Neural cell (in vitro differentiated cells): ENCODE results near the gene PYDC1. TPM values are rescaled to one million over a fixed set of nuclear protein-coding genes. Genes with fewer than 3 reads are reported as not detected.

Experiments
- H2AFZ ChIP-seq: fragments of 200-600, 300-800 bp; sonication (generic), shearing (Covaris generic); 2 replicates; pipeline ENCODE4 v1.6.0; 2014; ENCODE audit warnings: low read depth, mild to moderate bottlenecking, antibody characterized with exemption, low read length, moderate library complexity
- H3F3A ChIP-seq: fragments of 200-600 bp; shearing (Covaris generic); 2 replicates; pipeline ENCODE4 v1.6.1; 2016; ENCODE audit warnings: mild to moderate bottlenecking, moderate library complexity, mixed read lengths, antibody characterized with exemption, low read length; ENCODE audit not compliant: insufficient read depth, poor library complexity, severe bottlenecking
- H3K27ac ChIP-seq: fragments of 200-600, 300-800 bp; sonication (generic), shearing (Covaris generic); 2 replicates; pipeline ENCODE4 v1.5.1; 2014; ENCODE audit warnings: mild to moderate bottlenecking, low read length, moderate library complexity
- H3K27me3 ChIP-seq: fragments of 300-800, 200-600 bp; sonication (generic), shearing (Covaris generic); 2 replicates; pipeline ENCODE4 v1.6.0; 2014; ENCODE audit warnings: mild to moderate bottlenecking, low read depth, low read length, moderate library complexity; ENCODE audit not compliant: insufficient read depth
- H3K36me3 ChIP-seq: fragments of 300-800, 200-600 bp; sonication (generic), shearing (Covaris generic); 2 replicates; pipeline ENCODE4 v1.5.1; 2014; ENCODE audit warnings: mild to moderate bottlenecking, antibody characterized with exemption, low read length, moderate library complexity; ENCODE audit not compliant: insufficient read depth
- H3K4me2 ChIP-seq: fragments of 300-800, 200-600 bp; sonication (generic), shearing (Covaris generic); 2 replicates; pipeline ENCODE4 v1.6.0; 2014; ENCODE audit warnings: mild to moderate bottlenecking, low read length
- H3K4me3 ChIP-seq: fragments of 300-800, 200-600 bp; sonication (generic), shearing (Covaris generic); 2 replicates; pipeline ENCODE4 v1.5.1; 2014; ENCODE audit warnings: mild to moderate bottlenecking, low read length, moderate library complexity
- H3K79me2 ChIP-seq: fragments of 200-600 bp; shearing (Covaris generic); replicated peaks from 2 replicates; pipeline ENCODE4 v1.6.0; 2014; ENCODE audit warnings: mild to moderate bottlenecking, low read length, moderate library complexity; ENCODE audit not compliant: insufficient read depth
- H3K9ac ChIP-seq: fragments of 300-800, 200-600 bp; sonication (generic), shearing (Covaris generic); 2 replicates; pipeline ENCODE4 v1.6.1; 2016; ENCODE audit warnings: mild to moderate bottlenecking, low read length, mixed read lengths
- H3K9me2 ChIP-seq: fragments of 200-600 bp; shearing (Covaris generic); 2 replicates; pipeline ENCODE4 v1.6.1; 2016; ENCODE audit warnings: mild to moderate bottlenecking, low read length, mixed read lengths; ENCODE audit not compliant: insufficient read depth
- H3K9me3 ChIP-seq: fragments of 200-600, 300-800 bp; sonication (generic), shearing (Covaris generic); 2 replicates; pipeline ENCODE4 v1.6.1; 2016; ENCODE audit warnings: mild to moderate bottlenecking, mixed run types, low read length, moderate library complexity, mixed read lengths
- H4K20me1 ChIP-seq: fragments of 200-600 bp; shearing (Covaris generic); 2 replicates; pipeline ENCODE4 v1.6.1; 2016; ENCODE audit warnings: mild to moderate bottlenecking, mixed run types; ENCODE audit not compliant: insufficient read depth
- EP300 ChIP-seq: fragments of 450-650 bp; conservative IDR thresholded peaks from 2 replicates; pipeline ENCODE4 v1.6.1; 2014; ENCODE audit warnings: antibody characterized with exemption, mild to moderate bottlenecking, moderate library complexity; ENCODE audit not compliant: poor library complexity, severe bottlenecking
- EZH2 ChIP-seq: fragments of 200-600, 300-800 bp; shearing (Covaris generic), sonication (generic); IDR thresholded peaks from 2 replicates; pipeline ENCODE4 v1.6.1; 2014; ENCODE audit warnings: antibody characterized with exemption, low read length, borderline replicate concordance, mild to moderate bottlenecking; ENCODE audit not compliant: insufficient read depth, poor library complexity, severe bottlenecking
- MXI1 ChIP-seq: fragments of 450-650 bp; conservative IDR thresholded peaks from 2 replicates; pipeline ENCODE4 v1.6.1; 2014; ENCODE audit warnings: antibody characterized with exemption, mild to moderate bottlenecking; ENCODE audit not compliant: poor library complexity, severe bottlenecking
- POLR2AphosphoS5 ChIP-seq: IDR thresholded peaks from 2 replicates; pipeline ENCODE4 v1.6.1; 2012
- RAD21 ChIP-seq: fragments of 450-650 bp; conservative IDR thresholded peaks from 2 replicates; pipeline ENCODE4 v1.6.1; 2014; ENCODE audit warnings: antibody characterized with exemption, mild to moderate bottlenecking, moderate library complexity
- SMC3 ChIP-seq: fragments of 450-650 bp; conservative IDR thresholded peaks from 2 replicates; pipeline ENCODE4 v1.6.1; 2014; ENCODE audit warnings: antibody characterized with exemption, mild to moderate bottlenecking, moderate library complexity; ENCODE audit not compliant: poor library complexity
- TAF1 ChIP-seq: IDR thresholded peaks from 2 replicates; pipeline ENCODE4 v1.6.1; 2012; ENCODE audit warnings: low read depth
- polyA plus RNA-seq: library from polyadenylated mRNA; depleted of rRNA; stranded (reverse); fragments of >200 nt; gene quantifications from 2 replicates; pipeline ENCODE4 v1.2.3, GENCODE V29; 2014
- TF ChIP-seq, protein P1 (sequence below): fragments of 450-650 bp; IDR thresholded peaks from 2 replicates; pipeline ENCODE4 v1.5.1; 2014; ENCODE audit warnings: antibody characterized with exemption, mild to moderate bottlenecking, moderate library complexity; ENCODE audit not compliant: poor library complexity, severe bottlenecking
- TF ChIP-seq, protein P2 (sequence below): IDR thresholded peaks from 2 replicates; pipeline ENCODE4 v1.6.1; 2012; ENCODE audit warnings: borderline replicate concordance

Gene PYDC1
- polyA plus RNA-seq, 1 donor from 2014 or later, result not detected

DNA sequence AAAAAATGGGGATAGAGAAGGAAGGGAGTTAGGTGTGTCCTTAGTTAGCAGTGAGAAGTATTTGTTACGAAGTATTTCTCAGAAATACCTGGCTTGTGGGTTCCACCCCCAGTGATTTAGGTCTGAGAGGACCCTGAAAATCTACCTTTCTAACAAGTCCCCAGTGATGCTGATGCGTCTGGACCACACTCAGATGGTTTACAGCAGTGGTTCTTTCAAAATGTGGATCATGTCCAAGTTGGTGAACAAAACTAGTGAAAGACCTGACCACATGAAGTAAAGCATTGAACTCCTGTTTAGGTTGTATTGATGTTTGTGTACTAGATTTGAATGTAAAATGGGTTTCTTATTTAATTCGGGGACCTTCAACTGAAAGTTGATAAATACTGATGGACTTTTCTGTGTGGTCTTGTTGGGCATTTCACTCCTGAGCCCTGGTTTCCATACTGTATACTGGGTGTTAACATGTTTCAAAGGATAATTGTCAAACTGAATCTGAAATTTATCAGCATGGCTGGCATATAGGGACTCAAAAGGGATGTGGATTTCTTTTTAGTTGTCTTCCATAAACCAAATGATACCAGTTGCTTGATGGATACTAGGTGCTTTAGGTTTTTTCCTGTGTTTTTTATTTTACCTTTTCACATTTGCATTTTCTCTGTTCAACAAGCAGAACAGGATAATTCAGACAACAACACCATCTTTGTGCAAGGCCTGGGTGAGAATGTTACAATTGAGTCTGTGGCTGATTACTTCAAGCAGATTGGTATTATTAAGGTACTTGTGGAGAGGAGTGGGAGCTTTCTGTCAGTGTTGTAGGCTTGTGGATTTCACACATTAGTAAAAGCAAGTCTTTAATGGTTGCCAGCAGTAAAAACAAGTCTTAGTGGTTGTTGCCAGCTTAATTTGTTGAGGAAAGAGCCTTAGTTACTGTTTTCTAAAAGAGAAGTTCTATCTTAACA lies 28.2 kb downstream of the PYDC1 start:
- no peak overlapping the region for H3K4me3 ChIP-seq
- H4K20me1 ChIP-seq, result peaks cover 38% of the 10 kb centered on the region
- peaks cover 30% of the 10 kb centered on the region for H3K79me2 ChIP-seq
- H3K27me3 ChIP-seq, result no peaks in the 10 kb centered on the region
- TF ChIP-seq, protein P1, sequence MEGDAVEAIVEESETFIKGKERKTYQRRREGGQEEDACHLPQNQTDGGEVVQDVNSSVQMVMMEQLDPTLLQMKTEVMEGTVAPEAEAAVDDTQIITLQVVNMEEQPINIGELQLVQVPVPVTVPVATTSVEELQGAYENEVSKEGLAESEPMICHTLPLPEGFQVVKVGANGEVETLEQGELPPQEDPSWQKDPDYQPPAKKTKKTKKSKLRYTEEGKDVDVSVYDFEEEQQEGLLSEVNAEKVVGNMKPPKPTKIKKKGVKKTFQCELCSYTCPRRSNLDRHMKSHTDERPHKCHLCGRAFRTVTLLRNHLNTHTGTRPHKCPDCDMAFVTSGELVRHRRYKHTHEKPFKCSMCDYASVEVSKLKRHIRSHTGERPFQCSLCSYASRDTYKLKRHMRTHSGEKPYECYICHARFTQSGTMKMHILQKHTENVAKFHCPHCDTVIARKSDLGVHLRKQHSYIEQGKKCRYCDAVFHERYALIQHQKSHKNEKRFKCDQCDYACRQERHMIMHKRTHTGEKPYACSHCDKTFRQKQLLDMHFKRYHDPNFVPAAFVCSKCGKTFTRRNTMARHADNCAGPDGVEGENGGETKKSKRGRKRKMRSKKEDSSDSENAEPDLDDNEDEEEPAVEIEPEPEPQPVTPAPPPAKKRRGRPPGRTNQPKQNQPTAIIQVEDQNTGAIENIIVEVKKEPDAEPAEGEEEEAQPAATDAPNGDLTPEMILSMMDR, result no peak
- TF ChIP-seq MXI1 (no peak), EZH2 (no peak), RAD21 (no peak), EP300 (no peak), POLR2AphosphoS5 (no peak), TAF1 (no peak), SMC3 (no peak)
- TF ChIP-seq, protein P2, sequence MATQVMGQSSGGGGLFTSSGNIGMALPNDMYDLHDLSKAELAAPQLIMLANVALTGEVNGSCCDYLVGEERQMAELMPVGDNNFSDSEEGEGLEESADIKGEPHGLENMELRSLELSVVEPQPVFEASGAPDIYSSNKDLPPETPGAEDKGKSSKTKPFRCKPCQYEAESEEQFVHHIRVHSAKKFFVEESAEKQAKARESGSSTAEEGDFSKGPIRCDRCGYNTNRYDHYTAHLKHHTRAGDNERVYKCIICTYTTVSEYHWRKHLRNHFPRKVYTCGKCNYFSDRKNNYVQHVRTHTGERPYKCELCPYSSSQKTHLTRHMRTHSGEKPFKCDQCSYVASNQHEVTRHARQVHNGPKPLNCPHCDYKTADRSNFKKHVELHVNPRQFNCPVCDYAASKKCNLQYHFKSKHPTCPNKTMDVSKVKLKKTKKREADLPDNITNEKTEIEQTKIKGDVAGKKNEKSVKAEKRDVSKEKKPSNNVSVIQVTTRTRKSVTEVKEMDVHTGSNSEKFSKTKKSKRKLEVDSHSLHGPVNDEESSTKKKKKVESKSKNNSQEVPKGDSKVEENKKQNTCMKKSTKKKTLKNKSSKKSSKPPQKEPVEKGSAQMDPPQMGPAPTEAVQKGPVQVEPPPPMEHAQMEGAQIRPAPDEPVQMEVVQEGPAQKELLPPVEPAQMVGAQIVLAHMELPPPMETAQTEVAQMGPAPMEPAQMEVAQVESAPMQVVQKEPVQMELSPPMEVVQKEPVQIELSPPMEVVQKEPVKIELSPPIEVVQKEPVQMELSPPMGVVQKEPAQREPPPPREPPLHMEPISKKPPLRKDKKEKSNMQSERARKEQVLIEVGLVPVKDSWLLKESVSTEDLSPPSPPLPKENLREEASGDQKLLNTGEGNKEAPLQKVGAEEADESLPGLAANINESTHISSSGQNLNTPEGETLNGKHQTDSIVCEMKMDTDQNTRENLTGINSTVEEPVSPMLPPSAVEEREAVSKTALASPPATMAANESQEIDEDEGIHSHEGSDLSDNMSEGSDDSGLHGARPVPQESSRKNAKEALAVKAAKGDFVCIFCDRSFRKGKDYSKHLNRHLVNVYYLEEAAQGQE, result no peak
- no peak overlapping the region for H3K4me2 ChIP-seq
- H3K9ac ChIP-seq, result no peak overlapping the region
- H3K27ac ChIP-seq, result no peak overlapping the region
- H3K9me3 ChIP-seq, result no peaks in the 10 kb centered on the region
- no peak overlapping the region for H2AFZ ChIP-seq
- H3F3A ChIP-seq, result no peaks in the 10 kb centered on the region
- H3K36me3 ChIP-seq, result peaks cover 19% of the 10 kb centered on the region
- no peaks in the 10 kb centered on the region for H3K9me2 ChIP-seq

DNA sequence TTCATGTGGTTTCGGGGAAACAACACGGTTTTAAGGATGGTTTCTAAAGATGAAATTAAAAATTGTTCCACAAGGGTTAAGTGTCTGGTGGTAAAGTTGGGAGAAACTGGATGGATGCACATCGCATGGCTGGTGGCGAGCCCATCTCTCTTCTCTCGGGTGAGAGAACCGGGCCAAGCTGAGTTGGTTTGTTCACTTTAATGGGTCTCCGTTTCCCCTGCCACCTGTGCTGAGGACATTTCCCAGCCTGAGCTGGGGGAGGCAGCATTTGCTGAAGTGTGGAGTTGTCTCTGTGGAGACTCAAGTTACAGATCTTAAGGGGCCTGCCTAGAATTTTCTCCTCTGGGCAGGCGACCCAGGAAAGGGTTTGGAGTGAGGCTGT lies 29.1 kb downstream of the PYDC1 start:
- peaks cover 47% of the 10 kb centered on the region for H4K20me1 ChIP-seq
- H3K9ac ChIP-seq, result no peak overlapping the region

More for the DNA sequence above, 29.1 kb downstream of the PYDC1 start:
- Histone ChIP-seq H3K4me3 (no peak overlapping the region), H3F3A (no peaks in the 10 kb centered on the region), H3K4me2 (no peak overlapping the region), H3K79me2 (peaks cover 40% of the 10 kb centered on the region), H2AFZ (no peak overlapping the region), H3K27me3 (no peaks in the 10 kb centered on the region), H3K36me3 (peaks cover 13% of the 10 kb centered on the region), H3K9me3 (no peaks in the 10 kb centered on the region), H3K9me2 (no peaks in the 10 kb centered on the region), H3K27ac (no peak overlapping the region)
- TF ChIP-seq SMC3, result no peak
- no peak for TF ChIP-seq EZH2
- no peak for TF ChIP-seq TAF1
- no peak for TF ChIP-seq MXI1
